ENCODE data around the gene NUDT15.

NUDT15 gene

DNA sequence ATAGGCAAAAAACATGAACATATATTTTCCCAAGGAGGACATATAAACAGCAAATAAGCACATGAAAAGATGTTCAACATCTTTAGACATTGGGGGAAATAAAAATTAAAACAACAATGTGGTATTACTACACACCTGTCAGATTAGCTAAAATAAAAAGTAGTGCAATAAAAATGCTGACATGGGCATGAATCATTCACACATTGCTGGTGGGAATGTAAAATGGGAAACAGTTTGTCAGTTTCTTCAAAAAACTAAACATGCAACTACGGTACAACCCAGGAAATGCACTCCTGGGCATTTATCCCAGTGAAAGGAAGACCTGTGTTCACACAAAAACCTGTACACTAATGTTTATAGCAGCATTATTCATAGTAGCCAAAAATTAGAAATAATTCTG lies 31.1 kb upstream of the NUDT15 start:
- Histone ChIP-seq H3K4me2 (ENCODE audit: low read depth, low read length, poor library complexity, severe bottlenecking) (no peak overlapping the region), H3K36me3 (ENCODE audit: low read length) (no peaks in the 10 kb centered on the region), H3K9me2 (replicated peaks; ENCODE audit: insufficient read depth, low read length) (no peaks in the 10 kb centered on the region), H3F3A (ENCODE audit: insufficient read depth) (peaks cover 3% of the 10 kb centered on the region; the same call in 1 of the 2 replicates), H3K4me3 (ENCODE audit: insufficient read depth, low read length, poor library complexity, severe bottlenecking) (no peak overlapping the region), H3K27me3 (ENCODE audit: low read length) (no peaks in the 10 kb centered on the region), H2AFZ (ENCODE audit: low read depth, low read length, severe bottlenecking) (no peak overlapping the region), H3K9ac (ENCODE audit: low read length) (no peak overlapping the region), H3K27ac (ENCODE audit: low read depth, low read length) (no peak overlapping the region), H3K9me3 (ENCODE audit: insufficient read depth, low read length) (no peaks in the 10 kb centered on the region), H3K79me2 (ENCODE audit: insufficient read depth, low read length) (no peaks in the 10 kb centered on the region), H4K20me1 (ENCODE audit: low read depth, low read length) (no peaks in the 10 kb centered on the region)
- TF ChIP-seq, protein P1, sequence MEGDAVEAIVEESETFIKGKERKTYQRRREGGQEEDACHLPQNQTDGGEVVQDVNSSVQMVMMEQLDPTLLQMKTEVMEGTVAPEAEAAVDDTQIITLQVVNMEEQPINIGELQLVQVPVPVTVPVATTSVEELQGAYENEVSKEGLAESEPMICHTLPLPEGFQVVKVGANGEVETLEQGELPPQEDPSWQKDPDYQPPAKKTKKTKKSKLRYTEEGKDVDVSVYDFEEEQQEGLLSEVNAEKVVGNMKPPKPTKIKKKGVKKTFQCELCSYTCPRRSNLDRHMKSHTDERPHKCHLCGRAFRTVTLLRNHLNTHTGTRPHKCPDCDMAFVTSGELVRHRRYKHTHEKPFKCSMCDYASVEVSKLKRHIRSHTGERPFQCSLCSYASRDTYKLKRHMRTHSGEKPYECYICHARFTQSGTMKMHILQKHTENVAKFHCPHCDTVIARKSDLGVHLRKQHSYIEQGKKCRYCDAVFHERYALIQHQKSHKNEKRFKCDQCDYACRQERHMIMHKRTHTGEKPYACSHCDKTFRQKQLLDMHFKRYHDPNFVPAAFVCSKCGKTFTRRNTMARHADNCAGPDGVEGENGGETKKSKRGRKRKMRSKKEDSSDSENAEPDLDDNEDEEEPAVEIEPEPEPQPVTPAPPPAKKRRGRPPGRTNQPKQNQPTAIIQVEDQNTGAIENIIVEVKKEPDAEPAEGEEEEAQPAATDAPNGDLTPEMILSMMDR (IDR thresholded peaks at IDR 0.05; ENCODE audit: insufficient read depth, low read length, poor library complexity, severe bottlenecking) = no peak
- no peak for TF ChIP-seq EZH2phosphoT487 (conservative IDR thresholded peaks at IDR 0.05; ENCODE audit: low read length)

DNA sequence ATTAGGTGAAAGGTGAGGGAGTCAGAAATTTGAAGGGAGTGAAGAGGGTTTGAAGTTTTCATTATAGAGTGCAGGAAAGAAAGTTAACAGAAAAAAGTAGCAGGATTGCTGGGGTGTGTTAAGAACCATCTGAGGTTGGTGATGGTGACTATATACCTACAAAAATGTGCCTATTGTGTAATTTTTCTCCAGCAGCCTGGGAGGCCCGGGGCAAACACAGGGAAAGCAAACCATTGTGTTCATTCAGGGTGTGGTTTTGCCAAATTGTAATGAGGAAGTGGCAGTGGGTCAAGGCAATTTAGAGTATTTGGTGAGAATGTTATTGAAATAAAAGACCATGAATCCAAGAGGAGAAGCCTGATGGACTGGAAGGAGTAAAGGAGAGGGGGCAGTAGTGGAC lies 28.2 kb upstream of the NUDT15 start:
- H3F3A ChIP-seq (ENCODE audit: insufficient read depth) = no peaks in the 10 kb centered on the region
- H3K27ac ChIP-seq (ENCODE audit: low read depth, low read length) = no peak overlapping the region
- H3K9me3 ChIP-seq (ENCODE audit: insufficient read depth, low read length) = no peaks in the 10 kb centered on the region
- no peaks in the 10 kb centered on the region for H4K20me1 ChIP-seq (ENCODE audit: low read depth, low read length)
- no peaks in the 10 kb centered on the region for H3K9me2 ChIP-seq (replicated peaks; ENCODE audit: insufficient read depth, low read length)
- H3K4me3 ChIP-seq (ENCODE audit: insufficient read depth, low read length, poor library complexity, severe bottlenecking) = no peak overlapping the region
- no peak overlapping the region for H2AFZ ChIP-seq (ENCODE audit: low read depth, low read length, severe bottlenecking)
- H3K36me3 ChIP-seq (ENCODE audit: low read length) = no peaks in the 10 kb centered on the region
- H3K9ac ChIP-seq (ENCODE audit: low read length) = no peak overlapping the region
- TF ChIP-seq EZH2phosphoT487 (conservative IDR thresholded peaks at IDR 0.05; ENCODE audit: low read length) = no peak
- TF ChIP-seq, protein P1 (IDR thresholded peaks at IDR 0.05; ENCODE audit: insufficient read depth, low read length, poor library complexity, severe bottlenecking) = no peak
- H3K27me3 ChIP-seq (ENCODE audit: low read length) = no peaks in the 10 kb centered on the region
- H3K79me2 ChIP-seq (ENCODE audit: insufficient read depth, low read length) = no peaks in the 10 kb centered on the region
- H3K4me2 ChIP-seq (ENCODE audit: low read depth, low read length, poor library complexity, severe bottlenecking) = no peak overlapping the region

DNA sequence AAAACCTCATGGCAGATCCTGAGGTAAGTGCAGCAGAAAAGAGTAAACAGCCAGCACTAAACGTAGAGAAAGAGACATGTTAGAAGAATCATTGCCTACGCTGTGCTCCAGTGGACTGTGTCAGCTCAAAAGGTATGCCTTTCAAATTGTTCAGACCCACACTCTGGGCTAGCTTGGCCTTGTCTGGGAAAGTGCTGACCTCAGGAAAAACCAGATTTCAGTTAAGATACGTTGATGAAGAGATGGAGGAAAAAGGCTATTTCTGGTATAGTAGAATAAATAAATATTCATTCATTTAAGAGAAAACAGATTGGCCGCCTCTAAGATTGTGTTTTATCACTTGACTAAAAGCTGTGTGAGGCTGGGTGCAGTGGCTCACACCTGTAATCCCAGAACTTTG lies 26.8 kb upstream of the NUDT15 start:
- Histone ChIP-seq H3K27me3 (ENCODE audit: low read length) (no peaks in the 10 kb centered on the region), H3K36me3 (ENCODE audit: low read length) (no peaks in the 10 kb centered on the region)
- TF ChIP-seq, protein P1 (IDR thresholded peaks at IDR 0.05; ENCODE audit: insufficient read depth, low read length, poor library complexity, severe bottlenecking) = no peak
- no peak for TF ChIP-seq EZH2phosphoT487 (conservative IDR thresholded peaks at IDR 0.05; ENCODE audit: low read length)

More for the DNA sequence above, 26.8 kb upstream of the NUDT15 start:
- Histone ChIP-seq H4K20me1 (ENCODE audit: low read depth, low read length) (no peaks in the 10 kb centered on the region), H3K27ac (ENCODE audit: low read depth, low read length) (no peak overlapping the region), H3K9me3 (ENCODE audit: insufficient read depth, low read length) (no peaks in the 10 kb centered on the region), H3K4me3 (ENCODE audit: insufficient read depth, low read length, poor library complexity, severe bottlenecking) (no peak overlapping the region), H2AFZ (ENCODE audit: low read depth, low read length, severe bottlenecking) (no peak overlapping the region), H3K9me2 (replicated peaks; ENCODE audit: insufficient read depth, low read length) (no peaks in the 10 kb centered on the region), H3F3A (ENCODE audit: insufficient read depth) (no peaks in the 10 kb centered on the region), H3K4me2 (ENCODE audit: low read depth, low read length, poor library complexity, severe bottlenecking) (no peak overlapping the region), H3K79me2 (ENCODE audit: insufficient read depth, low read length) (no peaks in the 10 kb centered on the region), H3K9ac (ENCODE audit: low read length) (no peak overlapping the region)
